T-helper 1 cell (primary cell): ENCODE data around the gene CUEDC2.

Experiments
- DNase-seq, 5 donors: peaks; one replicate each; pipeline ENCODE4 v3.0.0-alpha.2; 2012 to 2020
- total RNA-seq, 4 donors: gene quantifications; one replicate each; lab custom pipeline; 2026; lab: John Stamatoyannopoulos, UW

The CUEDC2 gene
- 10.7 to 19.3 (median 15.0) reads per million in 4 donors for total RNA-seq

GRCh38 chr10:102432162-102432950 lies at the start of gene CUEDC2:
CUEDC2 (minus strand) TSS chr10:102432574; CDS start chr10:102425188, 7,386 bp downstream.
- peak; percentile 84 to 96 (median 89) for DNase-seq

- DNase-seq = no peak
These were observed 48.0 kb upstream of the CUEDC2 start for GRCh38 chr10:102480396-102480795.

- no peak for DNase-seq
These were observed 47.3 kb upstream of the CUEDC2 start for GRCh38 chr10:102479651-102480050.

- no peak for DNase-seq
These were observed 44.2 kb upstream of the CUEDC2 start for GRCh38 chr10:102476466-102477141.

- DNase-seq = no peak
These were observed 43.2 kb upstream of the CUEDC2 start for GRCh38 chr10:102475451-102476040.

GRCh38 chr10:102473445-102474331 lies 41.3 kb upstream of the CUEDC2 start:
- no peak for DNase-seq

GRCh38 chr10:102470579-102471546 lies 38.5 kb upstream of the CUEDC2 start:
- DNase-seq = no peak

GRCh38 chr10:102468683-102469082 lies 36.3 kb upstream of the CUEDC2 start:
- DNase-seq = no peak

GRCh38 chr10:102467971-102468438 lies 35.6 kb upstream of the CUEDC2 start:
- DNase-seq = no peak

- no peak for DNase-seq
These were observed 34.9 kb upstream of the CUEDC2 start for GRCh38 chr10:102467318-102467717.

- DNase-seq = no peak
These were observed 33.1 kb upstream of the CUEDC2 start for GRCh38 chr10:102465466-102465865.

- no peak for DNase-seq
These were observed 31.6 kb upstream of the CUEDC2 start for GRCh38 chr10:102463983-102464382.

- DNase-seq = no peak
These were observed 30.2 kb upstream of the CUEDC2 start for GRCh38 chr10:102462512-102463054.

GRCh38 chr10:102461187-102462054 lies 29.0 kb upstream of the CUEDC2 start:
- DNase-seq = peak; percentile 92 to 96 (median 92)

- no peak for DNase-seq
These were observed 28.4 kb upstream of the CUEDC2 start for GRCh38 chr10:102460836-102461186.

- no peak for DNase-seq
These were observed 26.3 kb upstream of the CUEDC2 start for GRCh38 chr10:102458656-102459055.

- no peak for DNase-seq
These were observed 25.3 kb upstream of the CUEDC2 start for GRCh38 chr10:102457591-102458150.

- no peak for DNase-seq
These were observed 23.6 kb upstream of the CUEDC2 start for GRCh38 chr10:102455893-102456471.
